HEK293T (cell line): ENCODE data around the gene KRTAP5-9.

Experiments used
- CTCF ChIA-PET: fragments of 350-600 bp; formaldehyde crosslinking; extraction: SDS; loops from one replicate; lab custom pipeline; 2021; ENCODE audit warnings: antibody characterized with exemption, inconsistent platforms; lab: Yijun Ruan, JAX
- POLR2A ChIA-PET: fragments of 350-600 bp; formaldehyde crosslinking; extraction: SDS; loops from one replicate; lab custom pipeline; 2020; ENCODE audit warnings: antibody characterized with exemption, inconsistent platforms; lab: Yijun Ruan, JAX
- DNase-seq: peaks from one replicate; pipeline ENCODE4 v3.0.0; 2012; ENCODE audit warnings: mixed read lengths; ENCODE audit errors: extremely low spot score
- ARNT ChIP-seq: fragments of 450-650 bp; IDR thresholded peaks from 2 replicates; pipeline ENCODE4 v1.6.1; 2017; ENCODE audit warnings: mild to moderate bottlenecking
- BHLHE40 ChIP-seq: fragments of 450-650 bp; IDR thresholded peaks from 2 replicates; pipeline ENCODE4 v1.6.1; 2016; ENCODE audit warnings: mild to moderate bottlenecking, moderate library complexity, borderline replicate concordance
- CTBP1 ChIP-seq: fragments of 450-650 bp; IDR thresholded peaks from 2 replicates; pipeline ENCODE4 v1.6.1; 2016; ENCODE audit warnings: borderline replicate concordance
- ELF4 ChIP-seq: fragments of 450-650 bp; IDR thresholded peaks from 2 replicates; pipeline ENCODE4 v1.6.1; 2017; ENCODE audit warnings: antibody characterized with exemption
- FOXA1 ChIP-seq: fragments of 450-650 bp; IDR thresholded peaks from 2 replicates; pipeline ENCODE4 v1.6.1; 2016; ENCODE audit warnings: mild to moderate bottlenecking
- FOXK2 ChIP-seq: fragments of 450-650 bp; IDR thresholded peaks from 2 replicates; pipeline ENCODE4 v1.6.1; 2016; ENCODE audit warnings: mild to moderate bottlenecking
- FOXM1 ChIP-seq: fragments of 450-650 bp; IDR thresholded peaks from 2 replicates; pipeline ENCODE4 v1.6.1; 2017; ENCODE audit warnings: mild to moderate bottlenecking, borderline replicate concordance
- HDGF ChIP-seq: fragments of 450-650 bp; IDR thresholded peaks from 2 replicates; pipeline ENCODE4 v1.6.1; 2017; ENCODE audit warnings: antibody characterized with exemption, borderline replicate concordance
- L3MBTL2 ChIP-seq: fragments of 450-650 bp; conservative IDR thresholded peaks from 2 replicates; pipeline ENCODE4 v1.6.1; 2016; ENCODE audit warnings: mild to moderate bottlenecking
- LEF1 ChIP-seq: fragments of 450-650 bp; IDR thresholded peaks from 2 replicates; pipeline ENCODE4 v1.6.1; 2017; ENCODE audit warnings: mild to moderate bottlenecking, borderline replicate concordance
- NFRKB ChIP-seq: fragments of 450-650 bp; IDR thresholded peaks from 2 replicates; pipeline ENCODE4 v1.6.1; 2016; ENCODE audit warnings: mild to moderate bottlenecking, moderate library complexity
- PKNOX1 ChIP-seq: fragments of 450-650 bp; IDR thresholded peaks from 2 replicates; pipeline ENCODE4 v1.6.1; 2016
- SP1 ChIP-seq: fragments of 450-650 bp; IDR thresholded peaks from 2 replicates; pipeline ENCODE4 v1.6.1; 2017
- SUZ12 ChIP-seq: fragments of 450-650 bp; IDR thresholded peaks from 2 replicates; pipeline ENCODE4 v1.6.1; 2016; ENCODE audit warnings: mild to moderate bottlenecking
- TARDBP ChIP-seq: fragments of 450-650 bp; IDR thresholded peaks from 2 replicates; pipeline ENCODE4 v1.6.1; 2016
- ZNF384 ChIP-seq: fragments of 450-650 bp; IDR thresholded peaks from 2 replicates; pipeline ENCODE4 v1.6.1; 2016

The KRTAP5-9 gene

GRCh38 chr11:71504531-71504930 is 43.7 kb upstream of the KRTAP5-9 start:
- CTCF ChIA-PET: interaction anchor here (0.7 kb wide), 1 partner anchor 21 kb away, joined by 3 read pairs; no protein-coding TSS in a partner anchor
- TF ChIP-seq ZNF384 (no peak), TARDBP (no peak), SP1 (no peak), ARNT (no peak), NFRKB (no peak), BHLHE40 (no peak), SUZ12 (no peak), FOXK2 (no peak), HDGF (no peak), L3MBTL2 (no peak)
- DNase-seq: no peak

GRCh38 chr11:71505001-71505400 is 43.2 kb upstream of the KRTAP5-9 start:
- TF ChIP-seq LEF1 (no peak), CTBP1 (no peak), TARDBP (no peak), ARNT (no peak), FOXM1 (no peak), ELF4 (no peak), ZNF384 (no peak), L3MBTL2 (no peak), FOXA1 (no peak), BHLHE40 (no peak)
- ChIA-PET CTCF (interaction anchor here (0.7 kb wide), 1 partner anchor 21 kb away, joined by 3 read pairs; no protein-coding TSS in a partner anchor), POLR2A (no interaction called here)
- no peak for DNase-seq

More at GRCh38 chr11:71504531-71504930, 43.7 kb upstream of the KRTAP5-9 start:
- POLR2A ChIA-PET: no interaction called here

GRCh38 chr11:71505781-71506180 is 42.4 kb upstream of the KRTAP5-9 start:
- TF ChIP-seq SUZ12: no peak
- TF ChIP-seq ELF4: no peak
- TF ChIP-seq FOXA1: no peak
- TF ChIP-seq NFRKB: no peak
- TF ChIP-seq L3MBTL2: no peak
- no peak for TF ChIP-seq LEF1
- no peak for TF ChIP-seq TARDBP
- no peak for TF ChIP-seq FOXK2
- TF ChIP-seq ZNF384: no peak
- DNase-seq: no peak
- CTCF ChIA-PET: no interaction called here
- POLR2A ChIA-PET: no interaction called here

- TF ChIP-seq LEF1 (no peak), FOXM1 (no peak), L3MBTL2 (no peak), NFRKB (no peak), PKNOX1 (no peak), TARDBP (no peak), ZNF384 (no peak), SP1 (no peak), ELF4 (no peak), FOXA1 (no peak), CTBP1 (no peak), FOXK2 (no peak), HDGF (no peak)
- POLR2A ChIA-PET: no interaction called here
These were observed 41.1 kb upstream of the KRTAP5-9 start for GRCh38 chr11:71507102-71507501.

GRCh38 chr11:71518506-71519471 is 29.4 kb upstream of the KRTAP5-9 start:
- ChIA-PET POLR2A (no interaction called here), CTCF (no interaction called here)
- DNase-seq: no peak
- TF ChIP-seq LEF1 (no peak), SUZ12 (no peak), PKNOX1 (no peak), ARNT (no peak), FOXK2 (no peak), ZNF384 (no peak), HDGF (no peak), FOXA1 (no peak)

More at GRCh38 chr11:71507102-71507501, 41.1 kb upstream of the KRTAP5-9 start:
- no peak for DNase-seq
- CTCF ChIA-PET: no interaction called here

GRCh38 chr11:71519546-71519945 is 28.7 kb upstream of the KRTAP5-9 start:
- POLR2A ChIA-PET: no interaction called here
- no peak for DNase-seq
- TF ChIP-seq FOXM1 (no peak), SP1 (no peak), SUZ12 (no peak), FOXK2 (no peak)
- CTCF ChIA-PET: no interaction called here
